Vagina (tissue), 2 donors: ENCODE measurements around the gene PZP.

Experiments used
- POLR2A ChIP-seq, 2 donors: fragments of 450-650 bp; IDR thresholded peaks; one replicate each; pipeline ENCODE4 v1.6.1; 2017; ENCODE audit warnings: antibody characterized with exemption in 2 of 2, mild to moderate bottlenecking in 2 of 2, moderate library complexity in 2 of 2
- TF ChIP-seq, protein P1 (sequence below), 3 experiments: fragments of 450-650 bp in 2 of 3; fragments of 200-600 bp in 1 of 3; sonication (generic) in 1 of 3; IDR thresholded peaks; one replicate each; pipeline ENCODE4 v1.5.1; 2017 to 2019; ENCODE audit warnings: antibody characterized with exemption in 3 of 3, mild to moderate bottlenecking in 2 of 3, moderate library complexity in 2 of 3

DNA sequence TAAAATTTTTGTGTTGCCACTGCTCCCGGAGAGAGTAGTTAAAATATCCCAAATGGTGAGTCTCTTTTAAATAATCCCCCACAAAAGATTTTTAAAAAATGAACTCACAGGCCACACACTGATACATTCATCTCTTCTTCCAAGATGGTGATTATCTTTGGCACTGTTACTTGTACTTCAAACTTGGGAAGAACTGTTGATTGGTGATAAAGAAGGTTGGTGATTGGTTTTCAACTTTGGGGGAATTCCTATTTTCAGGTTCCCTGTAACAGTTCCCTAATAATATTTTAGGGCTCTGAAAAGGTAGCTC, 99.0 kb downstream of the PZP start:
- TF ChIP-seq, protein P1, sequence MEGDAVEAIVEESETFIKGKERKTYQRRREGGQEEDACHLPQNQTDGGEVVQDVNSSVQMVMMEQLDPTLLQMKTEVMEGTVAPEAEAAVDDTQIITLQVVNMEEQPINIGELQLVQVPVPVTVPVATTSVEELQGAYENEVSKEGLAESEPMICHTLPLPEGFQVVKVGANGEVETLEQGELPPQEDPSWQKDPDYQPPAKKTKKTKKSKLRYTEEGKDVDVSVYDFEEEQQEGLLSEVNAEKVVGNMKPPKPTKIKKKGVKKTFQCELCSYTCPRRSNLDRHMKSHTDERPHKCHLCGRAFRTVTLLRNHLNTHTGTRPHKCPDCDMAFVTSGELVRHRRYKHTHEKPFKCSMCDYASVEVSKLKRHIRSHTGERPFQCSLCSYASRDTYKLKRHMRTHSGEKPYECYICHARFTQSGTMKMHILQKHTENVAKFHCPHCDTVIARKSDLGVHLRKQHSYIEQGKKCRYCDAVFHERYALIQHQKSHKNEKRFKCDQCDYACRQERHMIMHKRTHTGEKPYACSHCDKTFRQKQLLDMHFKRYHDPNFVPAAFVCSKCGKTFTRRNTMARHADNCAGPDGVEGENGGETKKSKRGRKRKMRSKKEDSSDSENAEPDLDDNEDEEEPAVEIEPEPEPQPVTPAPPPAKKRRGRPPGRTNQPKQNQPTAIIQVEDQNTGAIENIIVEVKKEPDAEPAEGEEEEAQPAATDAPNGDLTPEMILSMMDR (IDR thresholded peaks at IDR 0.05): no peak
- TF ChIP-seq POLR2A (IDR thresholded peaks at IDR 0.05): no peak
